TTC549 (cell line): ENCODE measurements around the gene WDR87.
"Not testable (repeated sequence)": the region's sequence is repeated elsewhere in the genome, so short reads cannot be mapped to it uniquely, and the experiment has no call there.

ENCODE experiments used
- FAIRE-seq: peaks from 2 replicates; lab custom pipeline; 2012; peaks lifted over from hg19 to GRCh38; lab: Jason Lieb, UNC

WDR87 gene

DNA sequence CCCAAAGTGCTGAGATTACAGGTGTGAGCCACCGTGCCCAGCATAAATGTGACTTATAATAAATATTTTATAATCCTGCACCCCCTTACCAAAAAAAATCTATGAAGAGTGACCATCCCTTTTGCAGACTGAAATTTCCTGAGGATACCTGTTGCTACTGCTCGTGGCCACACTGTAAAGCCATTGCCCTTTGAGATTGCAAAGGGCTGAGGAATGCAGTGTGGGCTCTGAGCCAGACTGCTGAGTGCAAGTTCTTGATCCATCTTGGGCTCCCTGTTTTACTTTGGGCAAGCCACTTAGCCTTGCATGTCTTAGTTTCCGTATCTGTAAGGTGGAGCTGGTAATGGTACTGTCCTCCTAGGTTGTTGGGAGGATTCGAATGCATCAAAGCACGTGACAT, 24.0 kb upstream of the WDR87 start:
- no peak for FAIRE-seq

DNA sequence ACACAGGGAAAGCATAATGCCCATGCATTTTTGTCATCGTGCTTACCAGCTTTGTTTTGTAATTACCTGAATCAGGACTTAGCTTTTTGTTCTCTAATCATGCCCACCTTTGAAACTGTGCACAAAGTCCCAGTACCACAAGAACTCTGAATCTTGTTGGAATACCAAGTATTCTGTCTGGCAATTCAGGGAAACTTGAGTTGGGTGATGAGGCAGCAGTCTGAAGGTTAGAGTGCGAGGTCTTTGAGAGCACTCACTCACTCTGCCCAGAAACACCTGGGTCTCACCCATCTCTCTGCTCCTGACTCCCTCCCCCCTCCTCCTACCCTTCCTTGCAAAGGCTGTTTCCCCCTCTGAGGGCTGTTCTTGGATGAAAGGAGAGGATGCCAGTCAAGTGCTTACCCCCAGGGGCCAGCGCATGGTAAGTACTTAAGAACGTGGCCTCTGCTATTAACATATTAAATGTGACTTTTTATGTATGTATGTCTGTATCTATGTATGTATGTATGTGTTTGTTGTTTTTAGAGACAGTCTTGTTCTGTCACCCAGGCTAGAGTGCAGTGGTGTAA, 23.0 kb upstream of the WDR87 start:
- no peak for FAIRE-seq

DNA sequence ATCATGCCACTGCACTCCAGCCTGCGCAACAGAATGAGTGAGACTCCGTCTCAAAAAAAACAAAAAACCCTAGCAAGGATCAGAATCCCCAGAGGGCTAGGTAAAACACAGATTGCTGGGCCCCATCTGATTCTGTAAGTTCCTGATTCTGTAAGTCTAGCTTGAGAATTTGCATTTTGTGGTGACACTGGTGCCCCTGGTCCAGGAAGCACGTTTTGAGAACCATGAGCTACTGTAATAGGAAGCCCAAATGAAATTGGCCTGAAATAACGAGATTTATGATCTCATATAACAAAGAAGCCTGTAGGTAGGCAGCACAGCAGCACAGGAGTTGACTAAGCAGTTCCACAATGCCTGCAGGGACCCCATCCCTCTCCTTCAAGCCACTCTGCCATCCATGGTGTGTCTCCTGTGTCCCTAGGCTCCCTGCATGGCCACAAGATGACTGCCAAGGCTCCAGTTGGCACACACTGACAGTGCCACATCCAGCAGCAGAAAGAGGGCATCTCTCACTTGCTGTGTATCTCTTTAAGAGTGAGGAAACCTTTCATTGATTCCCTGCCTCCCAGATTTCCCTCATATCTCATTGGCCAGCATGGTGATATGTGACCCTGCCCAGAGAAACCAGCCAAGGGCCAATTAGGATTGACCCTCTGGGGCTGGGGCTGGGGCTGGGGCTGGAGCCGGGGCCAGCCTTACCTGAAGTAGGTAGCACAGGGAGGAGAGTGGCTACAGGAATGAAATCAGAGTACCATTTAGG, 22.3 kb upstream of the WDR87 start:
- FAIRE-seq: no peak

DNA sequence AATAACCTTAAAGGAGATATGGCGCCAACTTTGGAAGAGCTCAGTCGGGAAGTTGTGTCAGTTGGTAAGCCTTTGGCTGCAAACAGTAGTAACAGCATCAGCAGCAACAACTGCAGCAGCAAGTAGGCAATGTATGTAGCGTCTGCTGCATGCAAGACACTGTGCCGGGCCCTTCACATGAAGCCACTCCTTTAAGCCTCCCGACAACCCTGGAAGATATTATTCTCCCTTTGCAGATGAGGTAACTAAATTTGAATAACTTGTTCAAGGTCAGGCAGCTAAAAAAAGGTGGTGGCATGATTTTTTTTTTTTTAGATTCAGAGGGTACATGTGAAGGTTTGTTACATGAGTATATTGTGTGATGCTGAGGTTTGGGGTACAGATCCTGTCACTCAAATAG, 20.3 kb upstream of the WDR87 start:
- FAIRE-seq: no peak

DNA sequence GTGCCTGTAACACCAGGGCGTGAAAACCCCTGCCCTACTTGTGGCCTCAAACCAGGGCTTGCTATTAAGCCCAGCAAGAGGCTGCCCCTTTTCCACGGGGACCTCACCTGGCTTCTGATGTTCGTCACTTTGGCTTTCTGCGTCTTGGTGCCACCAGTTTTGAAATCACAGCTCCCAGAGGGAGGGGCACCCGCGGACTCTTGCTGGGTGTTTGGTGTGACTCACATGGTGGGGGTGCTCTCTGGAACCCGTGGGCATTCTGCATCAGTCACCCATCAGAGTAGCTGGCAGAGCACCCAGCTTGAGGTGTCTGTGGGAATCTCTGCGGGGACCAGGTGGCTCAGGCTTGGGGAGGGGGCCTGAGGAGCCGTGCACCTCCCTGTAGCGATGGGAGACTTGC, 19.9 kb upstream of the WDR87 start:
- FAIRE-seq: no peak

DNA sequence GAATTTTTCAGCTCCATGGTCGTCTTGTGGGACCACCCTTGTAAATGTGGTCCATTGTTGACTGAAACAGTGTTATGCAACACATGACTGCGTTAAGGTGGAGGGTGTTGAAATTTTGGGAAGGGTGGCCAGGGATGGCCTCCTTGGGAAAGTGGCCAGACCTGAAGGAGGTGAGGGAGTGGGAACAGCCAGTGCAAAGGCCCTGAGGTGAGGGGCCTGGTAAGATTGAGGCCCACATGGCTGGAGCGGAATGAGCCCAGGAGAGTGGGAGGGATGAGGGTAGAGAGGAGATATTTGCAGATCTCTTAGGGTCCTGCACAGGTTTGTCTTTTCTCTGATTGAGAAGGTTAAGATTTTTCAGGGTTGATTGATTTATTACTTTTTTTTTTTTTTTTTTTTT, 18.8 kb upstream of the WDR87 start:
- no peak for FAIRE-seq

DNA sequence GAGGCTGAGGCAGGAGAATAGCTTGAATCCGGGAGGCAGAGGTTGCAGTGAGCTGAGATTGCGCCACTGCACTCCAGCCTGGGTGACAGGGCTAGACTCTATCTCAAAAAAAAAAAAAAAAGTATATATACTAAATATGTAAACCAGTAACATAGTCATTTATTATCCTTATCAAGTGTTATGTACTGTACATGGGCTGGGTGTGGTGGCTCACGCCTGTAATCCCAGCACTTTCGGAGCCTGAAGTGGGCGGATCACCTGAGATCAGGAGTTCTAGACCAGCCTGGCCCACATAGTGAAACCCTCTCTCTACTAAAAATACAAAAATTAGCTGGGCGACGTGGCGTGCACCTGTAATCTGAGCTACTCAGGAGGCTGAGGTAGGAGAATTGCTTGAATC, 18.2 kb upstream of the WDR87 start:
- not testable (repeated sequence) for FAIRE-seq

DNA sequence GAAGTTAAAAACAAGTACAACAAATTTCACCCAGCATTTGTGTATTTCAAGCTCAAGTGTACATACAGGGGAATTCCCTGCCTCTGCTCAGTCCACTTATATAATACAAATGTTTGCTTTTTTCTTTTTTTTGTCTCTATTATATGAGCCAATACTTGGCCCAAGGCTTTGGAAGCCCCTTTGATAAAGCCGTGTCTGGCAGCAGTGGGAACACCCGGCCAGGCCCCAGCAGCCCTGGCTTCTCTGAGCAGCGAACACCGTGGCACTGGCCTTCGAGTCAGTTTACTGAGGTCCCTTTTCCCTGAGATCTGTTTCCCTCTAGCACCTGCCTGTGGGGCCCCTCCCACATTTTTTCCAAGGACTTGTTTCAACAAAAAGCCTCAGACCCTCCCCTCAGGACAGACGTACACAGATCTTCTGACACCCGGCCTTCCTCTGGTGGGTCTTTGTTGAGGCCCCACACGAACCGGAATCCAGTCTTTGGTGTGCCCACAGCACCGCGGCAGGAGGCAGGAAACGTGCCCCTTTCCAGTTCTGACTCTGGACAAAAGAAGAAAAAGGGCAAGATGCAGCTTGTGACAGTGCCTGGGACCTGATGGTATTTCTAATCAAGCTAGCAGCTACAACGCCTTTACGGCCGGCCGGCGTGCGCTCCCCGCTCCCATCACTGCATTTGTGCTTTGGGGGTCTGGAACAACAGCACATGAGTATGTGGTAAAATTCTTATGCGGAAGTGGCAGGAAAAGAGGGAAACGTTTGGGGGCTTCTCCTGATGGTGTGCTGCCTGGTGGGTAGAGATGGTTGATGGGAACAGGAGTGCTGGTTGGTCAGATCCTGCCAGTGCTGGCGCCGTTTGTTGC, 14.4 kb upstream of the WDR87 start:
- no peak for FAIRE-seq

DNA sequence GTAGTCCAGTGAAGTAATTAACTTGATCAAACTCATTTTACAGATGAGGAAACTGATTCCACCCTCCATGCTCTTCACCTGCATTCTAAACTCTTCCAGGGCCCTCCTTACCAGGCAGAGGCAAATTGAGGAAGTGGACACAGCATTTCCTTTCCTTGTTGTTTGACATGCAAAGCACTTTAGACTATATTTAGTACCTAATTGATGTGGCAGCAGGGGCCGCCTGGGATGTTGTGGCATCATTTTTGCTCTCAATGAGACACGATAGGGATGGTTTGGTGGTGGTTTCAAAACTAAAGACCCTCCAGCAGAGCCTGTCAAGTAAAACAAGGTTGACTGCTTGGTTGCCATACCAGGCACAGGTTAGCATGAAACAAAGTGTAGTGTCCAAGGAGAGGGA, 8.5 kb upstream of the WDR87 start:
- FAIRE-seq: no peak

DNA sequence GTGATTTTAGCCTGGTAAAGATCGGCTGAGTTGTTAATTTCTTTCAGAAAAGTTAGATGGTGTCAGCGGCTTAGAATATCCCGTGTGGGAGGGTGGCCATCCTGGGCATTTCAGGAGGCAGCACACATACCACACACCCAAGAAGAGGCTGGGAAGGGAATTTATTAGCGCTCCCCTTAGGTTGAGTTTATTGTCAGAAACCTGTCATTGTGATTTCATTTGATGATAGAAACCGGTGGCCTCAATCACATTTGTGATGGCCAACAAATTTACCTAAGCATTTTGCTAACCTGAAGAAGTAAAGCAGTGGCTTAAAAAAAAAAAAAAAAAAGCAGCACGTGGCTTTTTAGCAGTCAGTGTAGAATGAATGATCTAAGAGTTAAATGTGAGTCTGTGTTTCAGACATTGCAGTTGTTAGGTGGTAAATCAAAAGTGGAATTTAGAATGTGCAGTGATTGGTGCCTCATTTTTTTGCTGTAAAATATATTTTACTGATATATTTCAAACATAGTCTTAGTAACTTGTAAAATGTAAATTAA, 3.3 kb upstream of the WDR87 start:
- no peak for FAIRE-seq

DNA sequence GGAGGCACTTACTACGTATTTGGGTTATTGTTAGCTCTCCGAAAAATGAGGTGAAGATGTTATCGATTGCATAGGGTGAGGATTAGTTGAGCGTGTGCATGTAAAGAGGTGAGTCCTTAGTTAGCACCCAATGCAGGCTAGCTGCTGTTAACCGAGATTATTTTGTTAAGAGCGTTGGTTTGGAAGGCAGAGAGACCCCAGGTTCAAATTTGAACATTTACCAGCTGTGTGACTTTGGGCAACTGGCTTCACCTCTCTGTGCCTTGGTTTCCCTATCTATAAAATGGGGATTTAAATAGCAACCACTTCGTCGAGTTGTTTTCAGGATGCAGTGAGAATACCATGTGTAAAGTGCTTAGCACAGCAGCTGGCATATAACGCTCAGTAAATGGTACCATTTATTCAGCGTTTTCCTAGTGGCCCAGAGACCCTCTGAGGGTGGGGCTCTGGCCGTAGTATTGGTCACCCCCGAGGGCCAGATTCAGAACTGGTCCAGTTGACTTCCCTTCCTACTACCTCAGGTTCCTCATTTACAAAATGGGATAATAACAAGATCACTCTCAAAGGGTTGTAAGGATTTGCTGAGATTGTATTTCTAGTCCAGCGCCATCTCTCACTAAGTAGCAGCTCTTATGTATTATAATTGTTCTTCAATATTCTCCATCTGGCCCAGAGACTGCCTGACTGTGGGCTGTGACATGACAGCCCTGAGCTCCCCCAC, 1.5 kb upstream of the WDR87 start:
- FAIRE-seq: no peak

DNA sequence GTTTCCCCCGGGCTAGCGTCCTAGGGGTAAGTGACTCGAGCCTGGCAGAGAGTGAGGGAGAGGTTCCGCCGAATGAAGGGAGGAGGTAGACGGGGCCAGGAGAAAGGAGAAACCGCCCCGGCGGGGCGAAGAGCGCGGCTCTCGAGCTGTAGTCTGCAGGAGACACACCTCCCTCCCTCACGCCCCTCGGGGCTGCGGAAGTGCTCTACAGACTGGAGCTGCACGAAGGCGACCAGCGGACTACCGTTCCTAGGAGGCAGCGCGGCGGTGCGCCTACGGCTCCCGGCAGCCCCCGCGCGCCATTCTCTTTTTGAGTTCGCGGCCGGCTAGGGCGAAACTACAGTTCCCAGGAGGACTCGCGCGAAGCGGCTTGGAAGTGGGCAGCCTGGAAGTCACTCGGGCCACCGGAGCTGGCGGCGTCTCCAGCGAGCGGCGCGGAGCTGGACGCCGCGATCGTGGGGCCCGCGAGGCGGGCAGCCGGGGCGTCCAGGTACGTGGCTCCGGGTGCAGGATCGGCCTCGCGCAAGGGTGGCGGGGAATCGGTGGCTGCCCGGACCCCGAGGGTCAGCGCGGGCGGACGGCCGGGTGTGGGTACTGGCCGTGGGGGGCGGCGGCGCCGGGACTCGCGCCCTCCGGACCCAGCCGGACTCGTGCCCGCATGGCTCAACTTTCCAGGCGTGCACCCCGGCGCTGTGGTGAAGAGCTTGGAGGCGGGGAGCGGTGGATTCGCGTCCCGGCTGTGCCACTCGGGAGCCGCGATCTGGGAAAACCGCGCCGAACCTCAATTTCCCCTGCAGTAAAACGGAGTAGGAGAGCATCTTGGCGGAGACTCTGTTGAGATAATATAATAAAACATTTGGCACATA, 708 bp upstream of the WDR87 start, which contains the start of gene SIPA1L3:
TSS of gene SIPA1L3 (plus strand) at position 340 of the 866 bp plus-strand sequence. CDS start 174,358 bp downstream, outside the sequence.
- no peak for FAIRE-seq

DNA sequence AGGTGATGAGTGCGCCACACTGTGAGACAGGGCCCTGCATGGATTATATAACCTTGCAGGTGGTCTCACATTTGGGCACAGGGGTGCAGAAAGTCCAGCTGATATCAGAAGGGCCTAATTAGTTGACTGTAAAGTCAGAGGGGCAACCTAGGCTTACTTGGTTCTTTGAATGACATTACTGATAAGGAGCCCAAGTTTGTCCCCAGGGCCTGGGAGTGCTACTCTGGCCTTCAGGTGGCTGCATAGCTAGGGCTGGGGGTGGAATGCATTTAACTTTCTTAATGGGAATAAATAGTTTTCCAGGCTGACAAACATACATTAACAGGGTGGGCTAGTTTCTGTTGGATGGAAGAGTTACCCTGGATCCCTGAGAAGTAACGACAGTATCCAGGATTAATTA, 3.3 kb downstream of the WDR87 start:
- no peak for FAIRE-seq

DNA sequence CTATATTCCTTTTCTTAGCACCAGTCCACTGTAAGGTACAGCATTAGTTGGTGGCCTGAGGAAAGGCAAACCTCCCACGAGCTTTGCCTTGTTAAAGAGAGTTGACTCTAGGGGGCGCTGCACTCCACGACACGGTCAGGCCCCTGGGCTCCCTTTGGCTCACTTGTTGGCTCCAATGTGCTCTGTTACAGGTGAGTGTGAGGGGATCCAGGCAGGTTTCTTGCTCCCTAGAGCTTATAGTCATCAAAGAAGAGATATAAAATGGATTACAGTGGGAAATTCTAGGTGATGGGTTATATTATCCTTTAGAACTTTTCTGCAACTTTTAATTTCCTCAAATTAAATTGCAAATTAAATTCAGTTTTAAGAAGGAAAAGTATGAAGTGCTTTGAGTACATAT, 3.7 kb downstream of the WDR87 start:
- no peak for FAIRE-seq

DNA sequence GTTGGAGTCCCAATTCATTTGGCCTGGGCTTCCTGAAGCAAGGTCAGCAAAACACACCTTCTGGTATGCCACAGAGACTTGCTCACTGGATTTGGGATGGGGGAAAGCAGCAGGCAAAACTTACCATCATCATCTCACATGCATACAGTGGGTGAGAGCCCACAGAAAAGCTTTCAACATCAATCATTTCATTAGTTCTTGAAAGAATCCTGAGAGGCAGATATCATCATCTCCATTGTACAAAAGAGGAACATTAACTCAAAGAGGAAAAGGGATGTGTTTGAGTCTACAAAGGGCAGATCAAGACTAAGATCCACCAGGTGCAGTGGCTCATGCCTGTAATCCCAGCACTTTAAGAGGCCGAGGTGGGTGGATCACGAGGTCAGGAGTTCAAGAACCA, 6.4 kb downstream of the WDR87 start:
- no peak for FAIRE-seq

DNA sequence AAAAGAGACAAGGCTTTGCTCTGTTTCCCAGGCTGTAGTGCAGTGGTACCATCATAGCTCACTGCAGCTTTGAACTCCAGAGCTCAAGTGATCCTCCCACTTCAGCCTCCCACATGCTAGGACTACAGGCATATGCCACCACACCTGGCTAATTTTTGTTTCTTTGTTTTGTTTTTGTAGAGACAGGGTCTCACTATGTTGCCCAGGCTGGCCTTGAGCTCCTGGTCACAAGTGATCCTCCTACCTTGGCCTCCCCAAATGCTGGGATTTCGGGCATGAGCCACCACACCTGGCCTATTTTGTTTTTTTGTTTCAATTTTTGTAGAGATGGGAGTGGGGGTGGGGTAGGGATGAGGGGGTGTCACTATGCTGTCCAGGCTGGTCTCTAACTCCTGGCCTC, 6.9 kb downstream of the WDR87 start:
- no peak for FAIRE-seq

DNA sequence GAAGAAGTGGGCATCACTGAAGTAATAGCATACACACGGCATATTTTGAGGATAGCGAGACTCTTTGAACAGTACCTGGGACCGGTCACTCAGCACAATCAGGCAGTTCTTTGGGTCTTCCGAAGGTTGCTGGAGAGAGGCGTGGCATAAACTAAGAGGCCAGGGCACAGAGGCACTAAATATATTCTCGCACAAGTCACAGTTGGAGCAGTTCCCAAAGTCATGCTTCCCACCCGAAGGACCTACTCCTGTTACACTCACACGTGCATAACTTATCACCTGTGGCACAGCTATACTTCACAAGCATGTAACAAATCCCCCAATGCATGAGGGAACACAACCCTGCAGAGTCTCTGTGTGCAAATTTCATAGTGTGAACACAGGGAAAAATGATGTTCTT, 10.2 kb downstream of the WDR87 start:
- no peak for FAIRE-seq

DNA sequence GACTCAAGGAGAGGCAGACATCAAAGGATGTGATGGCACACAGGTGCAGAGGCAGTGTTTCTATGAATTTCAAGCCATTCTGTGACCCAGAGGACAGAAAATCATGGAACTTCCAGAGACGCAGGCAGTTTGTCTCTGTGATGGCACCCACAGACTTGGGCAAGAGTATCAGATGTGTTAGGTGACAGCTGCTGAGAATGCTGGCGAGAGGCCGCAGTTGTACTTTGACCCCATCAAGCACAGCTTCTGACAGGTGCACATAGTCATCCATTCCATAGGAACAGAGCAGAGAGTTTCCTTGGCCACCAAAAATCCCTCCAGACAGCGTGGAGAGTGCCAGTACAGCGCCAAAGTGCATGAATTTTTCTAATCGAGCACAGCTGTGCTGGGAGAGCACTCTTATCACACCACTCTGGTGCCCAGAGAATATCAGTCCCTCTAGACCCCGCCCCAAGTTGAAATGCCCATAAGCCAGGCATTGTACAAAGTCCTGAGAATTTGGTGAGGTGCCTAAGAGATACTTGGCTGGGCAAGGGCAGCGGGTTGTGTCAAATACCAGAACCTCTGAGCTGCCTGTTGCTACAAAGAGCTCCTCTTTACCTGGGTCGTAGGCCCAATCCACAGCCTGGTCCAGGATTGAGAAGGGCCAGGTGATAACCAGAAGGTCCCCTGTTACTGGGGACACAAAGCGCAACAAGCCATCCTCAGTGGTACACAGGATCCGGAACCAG, 12.4 kb downstream of the WDR87 start:
- FAIRE-seq: no peak

DNA sequence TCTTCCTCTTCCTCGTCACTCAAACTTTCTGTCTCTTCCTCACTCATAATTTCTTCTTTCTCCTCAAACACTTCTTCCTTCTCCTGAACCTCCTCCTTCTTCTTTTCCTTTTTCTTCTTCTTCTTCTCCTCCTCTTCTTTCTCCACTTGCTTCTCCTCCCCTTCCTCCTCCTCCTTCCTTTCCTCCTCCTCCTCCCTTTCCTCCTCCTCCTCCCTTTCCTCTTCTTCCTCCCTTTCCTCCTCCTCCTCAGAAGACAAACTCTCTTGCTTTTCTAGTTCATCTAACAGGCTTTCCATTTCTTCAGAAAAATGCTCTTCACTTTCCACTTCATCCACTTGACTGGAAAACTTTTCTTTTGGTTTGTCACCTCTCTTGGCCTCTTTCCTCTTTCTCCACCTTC, 19.8 kb downstream of the WDR87 start:
- FAIRE-seq: no peak

DNA sequence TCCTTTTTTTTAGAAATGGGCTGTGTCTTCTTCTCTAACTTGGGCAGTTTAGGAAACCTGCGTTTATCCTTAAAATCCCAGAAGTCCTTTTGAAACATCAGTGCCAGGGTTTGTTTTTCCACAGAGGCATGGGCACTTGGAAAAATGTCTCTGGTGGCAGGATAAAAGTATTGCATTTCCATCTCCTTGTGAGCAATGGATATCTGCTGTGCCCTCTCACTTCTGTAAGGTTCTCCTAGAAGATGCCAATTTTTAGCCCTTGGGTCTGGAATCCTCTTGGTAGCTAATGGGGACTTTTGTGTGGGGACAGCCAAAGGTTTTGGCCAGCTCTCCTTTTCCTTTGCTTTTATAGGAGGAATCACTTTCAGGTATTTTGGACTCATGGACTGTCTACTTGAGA, 21.0 kb downstream of the WDR87 start:
- FAIRE-seq: no peak

DNA sequence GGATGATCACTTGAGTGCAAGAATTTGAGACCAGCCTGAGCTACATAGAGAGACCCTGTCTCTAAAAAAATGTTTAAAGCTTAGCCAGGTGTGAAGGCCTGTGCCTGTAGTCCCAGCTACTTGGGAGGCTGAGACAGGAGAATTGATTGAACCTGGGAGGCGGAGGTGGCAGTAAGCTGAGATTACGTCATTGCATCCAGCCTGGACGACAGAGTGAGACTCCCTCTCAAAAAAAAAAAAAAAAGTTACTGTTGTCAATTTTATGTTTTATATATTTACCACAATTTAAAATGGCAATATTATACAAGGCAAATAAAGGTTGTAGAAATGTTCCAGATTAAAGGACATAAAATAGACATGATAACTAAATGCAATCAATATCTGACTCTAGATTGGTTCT, 29.2 kb downstream of the WDR87 start:
- no peak for FAIRE-seq
